H1 (cell line): ENCODE measurements around the gene PARP14. TPM values are rescaled to one million over a fixed set of nuclear protein-coding genes. Genes with fewer than 3 reads are reported as not detected.

Experiments
- CTCF ChIA-PET: fragments of 300-600 bp; sonication (Branson Sonifier 250); formaldehyde crosslinking; loops from one replicate; lab custom pipeline; 2021; ENCODE audit not compliant: partially characterized antibody; lab: Charles Lee
- POLR2A ChIA-PET: fragments of 300-600 bp; sonication (Branson Sonifier 250); formaldehyde crosslinking; loops from one replicate; lab custom pipeline; 2021; ENCODE audit warnings: inconsistent platforms; ENCODE audit not compliant: partially characterized antibody; lab: Charles Lee
- DNase-seq, 2 experiments: peaks; one replicate each; pipeline versions ENCODE4 v3.0.0 to v3.0.0-alpha.2; 2010 to 2022; ENCODE audit warnings: low spot score in 2 of 2, low read depth in 1 of 2, mixed read lengths in 1 of 2
- FAIRE-seq: peaks from 2 replicates; lab custom pipeline; 2011; peaks lifted over from hg19 to GRCh38; lab: Jason Lieb, UNC
- H2AFZ ChIP-seq: 2 replicates; pipeline ENCODE4 v1.8.1; 2012; ENCODE audit warnings: low read length, inconsistent platforms
- H2AK5ac ChIP-seq: 2 replicates; pipeline ENCODE4 v1.6.1; 2013; ENCODE audit warnings: low read depth, low read length
- H2BK120ac ChIP-seq: replicated peaks from 2 replicates; pipeline ENCODE3; 2013; ENCODE audit warnings: low read depth, low read length, inconsistent platforms
- H2BK12ac ChIP-seq: 2 replicates; pipeline ENCODE4 v1.6.1; 2013; ENCODE audit warnings: low read depth, low read length
- H2BK15ac ChIP-seq: 2 replicates; pipeline ENCODE4 v1.6.1; 2013; ENCODE audit warnings: low read length
- H2BK20ac ChIP-seq: 2 replicates; pipeline ENCODE4 v1.6.1; 2013; ENCODE audit warnings: low read length
- H2BK5ac ChIP-seq: 2 replicates; pipeline ENCODE4 v1.6.1; 2013; ENCODE audit warnings: low read depth, low read length
- H3K14ac ChIP-seq: 2 replicates; pipeline ENCODE4 v1.6.1; 2013; ENCODE audit warnings: inconsistent platforms; ENCODE audit not compliant: insufficient read length
- H3K18ac ChIP-seq: 2 replicates; pipeline ENCODE4 v1.6.1; 2013; ENCODE audit warnings: low read length; ENCODE audit errors: extremely low read depth
- H3K23ac ChIP-seq: 2 replicates; pipeline ENCODE4 v1.6.1; 2013; ENCODE audit warnings: inconsistent platforms; ENCODE audit not compliant: insufficient read length
- H3K23me2 ChIP-seq: 2 replicates; pipeline ENCODE4 v1.6.1; 2013; ENCODE audit warnings: low read depth, low read length
- H3K27ac ChIP-seq: 2 replicates; pipeline ENCODE4 v1.6.1; 2011; ENCODE audit warnings: low read depth, low read length, inconsistent platforms
- H3K27me3 ChIP-seq, 4 experiments: replicated peaks in 1 of 4; 1 replicate in 1 of 4; 2 replicates in 3 of 4; pipeline versions ENCODE4 v1.6.1 to v1.8.1; 2011 to 2013; ENCODE audit warnings: low read length in 3 of 4, mild to moderate bottlenecking in 3 of 4, inconsistent platforms in 2 of 4, mixed read lengths in 2 of 4, moderate library complexity in 1 of 4; ENCODE audit not compliant: control insufficient read depth in 3 of 4, insufficient read depth in 3 of 4; ENCODE audit errors: extremely low read depth in 1 of 4
- H3K36me3 ChIP-seq, 4 experiments: 2 replicates each; pipeline versions ENCODE4 v1.6.1 to v1.8.1; 2011 to 2013; ENCODE audit warnings: mild to moderate bottlenecking in 4 of 4, low read length in 3 of 4, moderate library complexity in 2 of 4, control low read depth in 1 of 4, inconsistent platforms in 1 of 4; ENCODE audit not compliant: insufficient read depth in 4 of 4, control insufficient read depth in 2 of 4
- H3K4ac ChIP-seq: replicated peaks from 2 replicates; pipeline ENCODE3; 2013; ENCODE audit warnings: low read length, low read depth, mixed read lengths, inconsistent platforms; ENCODE audit not compliant: insufficient read length
- H3K4me1 ChIP-seq, 4 experiments: replicated peaks in 1 of 4; 1 replicate in 1 of 4; 2 replicates in 3 of 4; pipeline versions ENCODE4 v1.6.1 to v1.8.1; 2011 to 2013; ENCODE audit warnings: low read length in 3 of 4, inconsistent platforms in 2 of 4, mixed read lengths in 1 of 4; ENCODE audit not compliant: insufficient read depth in 4 of 4, control insufficient read depth in 3 of 4
- H3K4me2 ChIP-seq, 2 experiments: 2 replicates each; pipeline versions ENCODE4 v1.6.1 to v1.8.1; 2011 to 2013; ENCODE audit warnings: low read depth in 2 of 2, low read length in 2 of 2, control low read depth in 1 of 2, inconsistent platforms in 1 of 2, mild to moderate bottlenecking in 1 of 2; ENCODE audit not compliant: insufficient read depth in 1 of 2
- H3K4me3 ChIP-seq, 4 experiments: fragments of 200-600, 300-600 bp in 1 of 4; sonication (generic), shearing (Covaris generic), sonication (Bioruptor Twin) in 1 of 4; 2 replicates each; pipeline versions ENCODE4 v1.5.1 to v1.8.1; 2011 to 2016; ENCODE audit warnings: low read length in 4 of 4, low read depth in 3 of 4, control low read depth in 2 of 4, inconsistent platforms in 2 of 4, mild to moderate bottlenecking in 2 of 4, mixed read lengths in 1 of 4, moderate library complexity in 1 of 4; ENCODE audit not compliant: insufficient read depth in 2 of 4; ENCODE audit errors: extremely low read depth in 1 of 4
- H3K56ac ChIP-seq: replicated peaks from 2 replicates; pipeline ENCODE3; 2013; ENCODE audit warnings: low read depth, mild to moderate bottlenecking, mixed read lengths, low read length, inconsistent platforms; ENCODE audit not compliant: insufficient read length
- H3K79me1 ChIP-seq: 2 replicates; pipeline ENCODE4 v1.6.1; 2013; ENCODE audit warnings: low read depth, low read length, control low read depth
- H3K79me2 ChIP-seq, 2 experiments: 2 replicates each; pipeline versions ENCODE4 v1.6.1 to v1.8.1; 2012 to 2013; ENCODE audit warnings: low read length in 2 of 2, mild to moderate bottlenecking in 2 of 2, inconsistent platforms in 1 of 2; ENCODE audit not compliant: insufficient read depth in 2 of 2, control insufficient read depth in 1 of 2
- H3K9ac ChIP-seq, 4 experiments: replicated peaks in 1 of 4; 1 replicate in 1 of 4; 2 replicates in 3 of 4; pipeline versions ENCODE4 v1.6.1 to v1.8.1; 2011 to 2013; ENCODE audit warnings: low read depth in 3 of 4, low read length in 3 of 4, control low read depth in 2 of 4, mild to moderate bottlenecking in 2 of 4, moderate library complexity in 2 of 4, inconsistent platforms in 1 of 4; ENCODE audit errors: extremely low read depth in 1 of 4
- H3K9me3 ChIP-seq, 2 experiments: 2 replicates each; pipeline versions ENCODE4 v1.6.1 to v1.8.1; 2012 to 2013; ENCODE audit warnings: mild to moderate bottlenecking in 2 of 2, moderate library complexity in 2 of 2, control low read depth in 1 of 2, inconsistent platforms in 1 of 2, low read depth in 1 of 2, low read length in 1 of 2, mixed read lengths in 1 of 2; ENCODE audit not compliant: insufficient read depth in 2 of 2
- H4K20me1 ChIP-seq, 2 experiments: replicated peaks in 1 of 2; 2 replicates each; pipeline versions ENCODE3 to v1.8.1; 2011 to 2013; ENCODE audit warnings: inconsistent platforms in 2 of 2, low read length in 2 of 2, mild to moderate bottlenecking in 1 of 2; ENCODE audit not compliant: insufficient read depth in 2 of 2, control insufficient read depth in 1 of 2
- H4K5ac ChIP-seq: 2 replicates; pipeline ENCODE4 v1.6.1; 2013; ENCODE audit warnings: low read length, low read depth, mixed read lengths, inconsistent platforms; ENCODE audit not compliant: insufficient read length
- H4K8ac ChIP-seq: 2 replicates; pipeline ENCODE4 v1.8.0; 2013; ENCODE audit warnings: mild to moderate bottlenecking, moderate library complexity, low read length, inconsistent platforms; ENCODE audit not compliant: insufficient read depth; ENCODE audit errors: extremely low read depth
- H4K91ac ChIP-seq: replicated peaks from 2 replicates; pipeline ENCODE3; 2013; ENCODE audit warnings: low read length, mixed read lengths, inconsistent platforms; ENCODE audit not compliant: insufficient read length
- CREB1 ChIP-seq: IDR thresholded peaks from 2 replicates; pipeline ENCODE4 v1.6.1; 2012; ENCODE audit warnings: inconsistent platforms
- FOSL1 ChIP-seq: IDR thresholded peaks from 2 replicates; pipeline ENCODE4 v1.6.1; 2011; ENCODE audit warnings: mild to moderate bottlenecking, low read depth, low read length, moderate library complexity; ENCODE audit not compliant: insufficient read depth
- KDM4A ChIP-seq: IDR thresholded peaks from one replicate; pipeline ENCODE4 v1.7.1; 2012; ENCODE audit warnings: low read depth, mild to moderate bottlenecking, moderate library complexity, low read length, inconsistent platforms; ENCODE audit not compliant: severe bottlenecking
- PHF8 ChIP-seq: fragments of 200-600 bp; sonication (generic); conservative IDR thresholded peaks from 2 replicates; pipeline ENCODE4 v1.7.1; 2012; ENCODE audit warnings: low read depth, mild to moderate bottlenecking, inconsistent platforms, low read length, moderate library complexity
- RXRA ChIP-seq: IDR thresholded peaks from 2 replicates; pipeline ENCODE4 v1.6.1; 2011; ENCODE audit warnings: low read depth, mild to moderate bottlenecking, low read length, moderate library complexity; ENCODE audit not compliant: insufficient read depth
- SP2 ChIP-seq: IDR thresholded peaks from 2 replicates; pipeline ENCODE4 v1.6.1; 2012; ENCODE audit warnings: mild to moderate bottlenecking, low read length, inconsistent platforms
- SRF ChIP-seq: IDR thresholded peaks from 2 replicates; pipeline ENCODE4 v1.6.1; 2011; ENCODE audit warnings: mild to moderate bottlenecking, low read depth, low read length, moderate library complexity
- WGBS, 2 experiments: shearing (Covaris generic) in 1 of 2; methylation state at CpG; one replicate each; pipeline versions ENCODE4 v1.1.6 to v1.1.7; 2013 to 2015; ENCODE audit warnings: low lambda C conversion rate in 2 of 2, mixed read lengths in 2 of 2, inconsistent platforms in 1 of 2, low coverage in 1 of 2, missing lambda C conversion rate in 1 of 2; ENCODE audit not compliant: insufficient replicate concordance in 2 of 2, insufficient coverage in 1 of 2, insufficient read length in 1 of 2; ENCODE audit errors: extremely low coverage in 1 of 2, missing lambda C conversion rate in 1 of 2; 5-methylcytosine and 5-hydroxymethylcytosine counted together
- polyA plus RNA-seq, 7 experiments: library from polyadenylated mRNA; depleted of rRNA in 3 of 7; stranded (reverse) in 5 of 7; unstranded in 2 of 7; fragments of >200 nt in 5 of 7; fragments of 200-250 nt in 2 of 7; gene quantifications; 1 replicate in 5 of 7; 2 replicates in 1 of 7; 4 replicates in 1 of 7; pipeline versions ENCODE4 v1.2.1 to v1.2.3, GENCODE V29; 2011 to 2013; ENCODE audit warnings: missing spikeins in 2 of 7, mixed read lengths in 2 of 7
- total RNA-seq: library from RNA; stranded (reverse); fragmentation: NEBNext Ultra II Directional; extraction: Animal tissue kit (Norgen Biotek cat#: 25700); gene quantifications from 2 replicates; pipeline ENCODE4 v1.2.1, GENCODE V29; 2021

Gene PARP14
- total and polyA plus RNA-seq, 2 of the 8 experiments (the other 6 are each of a cell fraction or from before 2014, with no cell fraction given): 12.6 to 17.6 TPM

DNA sequence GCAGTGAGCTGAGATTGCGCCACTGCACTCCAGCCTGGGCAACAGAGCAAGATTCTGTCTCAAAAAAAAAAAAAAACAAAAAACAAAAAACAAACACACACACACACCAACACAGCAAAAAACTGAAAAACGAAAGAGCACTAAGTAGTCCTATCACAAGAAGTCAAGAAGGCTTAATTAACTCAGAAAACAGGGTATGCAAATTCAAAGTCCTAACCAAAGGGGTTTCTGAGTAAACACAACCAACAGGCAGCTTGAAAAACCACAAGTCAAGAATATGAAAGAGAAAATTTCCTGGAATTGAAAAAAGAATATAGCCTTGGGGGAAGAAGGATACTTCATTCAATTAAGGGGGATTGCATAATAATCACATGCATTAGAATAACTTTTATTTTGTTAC, 37.7 kb upstream of the PARP14 start:
- Histone ChIP-seq H3K36me3 (no peaks in the 10 kb centered on the region), H3K4ac (no peak overlapping the region), H3K79me2 (no peaks in the 10 kb centered on the region), H3K4me1 (no peaks in the 10 kb centered on the region), H3K9me3 (no peaks in the 10 kb centered on the region), H3K14ac (no peak overlapping the region), H3K27me3 (no peaks in the 10 kb centered on the region), H4K20me1 (no peaks in the 10 kb centered on the region), H3K18ac (no peak overlapping the region), H3K79me1 (no peaks in the 10 kb centered on the region), H4K8ac (no peak overlapping the region), H3K23ac (no peak overlapping the region), H4K5ac (no peak overlapping the region), H3K56ac (no peak overlapping the region), H4K91ac (no peak overlapping the region), H2AFZ (no peak overlapping the region), H3K23me2 (no peaks in the 10 kb centered on the region), H2BK20ac (no peak overlapping the region), H3K4me2 (no peak overlapping the region), H2BK120ac (no peak overlapping the region), H2BK15ac (no peak overlapping the region), H2AK5ac (no peak overlapping the region), H3K9ac (no peak overlapping the region), H3K4me3 (no peak overlapping the region), H3K27ac (no peak overlapping the region), H2BK5ac (no peak overlapping the region), H2BK12ac (no peak overlapping the region)
- FAIRE-seq (no peak), DNase-seq (no peak)
- WGBS, 2 experiments: 86% methylated on average over 2 of the region's 2 CpGs; no CpG with 5 or more reads in 1 of the 2 experiments
- ChIA-PET POLR2A (no interaction called here), CTCF (interaction anchor here (1.1 kb wide), 1 partner anchor 36 kb away, joined by 4 read pairs; no protein-coding TSS in a partner anchor)
- TF ChIP-seq CREB1: no peak
- no peak for TF ChIP-seq SP2
- no peak for TF ChIP-seq PHF8
- TF ChIP-seq RXRA: no peak
- TF ChIP-seq SRF: no peak
- TF ChIP-seq FOSL1: no peak
- no peak for TF ChIP-seq KDM4A
